LNCAP (cell line): ENCODE results near the gene CHCHD3.

Experiments
- TF ChIP-seq, protein P1 (sequence below): fragments of 450-650 bp; IDR thresholded peaks from 2 replicates; pipeline ENCODE4 v1.5.1; 2017; ENCODE audit warnings: mild to moderate bottlenecking

The CHCHD3 gene

DNA sequence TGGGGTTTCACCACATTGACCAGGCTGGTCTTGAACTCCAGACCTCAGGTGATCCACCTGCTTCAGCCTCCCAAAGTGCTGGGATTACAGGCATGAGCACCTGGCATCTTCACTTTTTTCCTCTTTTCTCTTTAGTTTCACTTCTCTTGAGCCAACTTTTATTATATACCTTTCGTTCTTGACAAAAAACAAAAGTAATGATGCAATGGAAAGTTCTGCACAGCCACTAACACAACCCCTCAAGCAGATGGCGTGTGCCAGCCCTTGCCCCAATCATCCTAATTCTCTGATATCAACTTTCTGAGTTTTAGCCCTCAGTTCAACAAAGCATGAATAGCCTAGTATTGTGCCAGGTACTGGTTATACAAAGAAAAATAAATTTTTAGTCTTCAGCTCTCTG, 223.6 kb downstream of the CHCHD3 start:
- TF ChIP-seq, protein P1, sequence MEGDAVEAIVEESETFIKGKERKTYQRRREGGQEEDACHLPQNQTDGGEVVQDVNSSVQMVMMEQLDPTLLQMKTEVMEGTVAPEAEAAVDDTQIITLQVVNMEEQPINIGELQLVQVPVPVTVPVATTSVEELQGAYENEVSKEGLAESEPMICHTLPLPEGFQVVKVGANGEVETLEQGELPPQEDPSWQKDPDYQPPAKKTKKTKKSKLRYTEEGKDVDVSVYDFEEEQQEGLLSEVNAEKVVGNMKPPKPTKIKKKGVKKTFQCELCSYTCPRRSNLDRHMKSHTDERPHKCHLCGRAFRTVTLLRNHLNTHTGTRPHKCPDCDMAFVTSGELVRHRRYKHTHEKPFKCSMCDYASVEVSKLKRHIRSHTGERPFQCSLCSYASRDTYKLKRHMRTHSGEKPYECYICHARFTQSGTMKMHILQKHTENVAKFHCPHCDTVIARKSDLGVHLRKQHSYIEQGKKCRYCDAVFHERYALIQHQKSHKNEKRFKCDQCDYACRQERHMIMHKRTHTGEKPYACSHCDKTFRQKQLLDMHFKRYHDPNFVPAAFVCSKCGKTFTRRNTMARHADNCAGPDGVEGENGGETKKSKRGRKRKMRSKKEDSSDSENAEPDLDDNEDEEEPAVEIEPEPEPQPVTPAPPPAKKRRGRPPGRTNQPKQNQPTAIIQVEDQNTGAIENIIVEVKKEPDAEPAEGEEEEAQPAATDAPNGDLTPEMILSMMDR, result no peak

GRCh38 chr7:132857703-132858102, 224.2 kb downstream of the CHCHD3 start:
- TF ChIP-seq, protein P1, result no peak

DNA sequence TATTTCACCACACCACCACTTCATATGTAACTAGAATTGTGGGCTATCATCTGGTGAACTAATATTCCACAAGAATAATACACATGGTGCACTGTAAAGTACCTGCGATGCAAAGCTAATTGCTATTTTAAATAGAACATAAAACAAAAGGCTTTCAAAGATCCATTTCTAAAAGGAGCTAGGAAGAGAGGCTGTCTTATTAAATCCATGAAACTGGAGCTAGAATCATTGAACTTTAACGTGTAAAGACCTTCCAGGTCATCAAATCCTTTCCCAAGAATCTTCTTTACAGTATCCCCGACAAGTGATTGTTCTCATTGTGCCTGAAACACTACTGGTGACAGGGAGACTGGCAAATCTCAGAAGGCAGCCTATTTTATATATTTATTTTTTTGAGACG, 224.9 kb downstream of the CHCHD3 start:
- TF ChIP-seq, protein P1, result no peak

GRCh38 chr7:132856416-132856815, 225.5 kb downstream of the CHCHD3 start:
- TF ChIP-seq, protein P1, result no peak

GRCh38 chr7:132855901-132856300, 226.0 kb downstream of the CHCHD3 start:
- TF ChIP-seq, protein P1, result no peak

GRCh38 chr7:132854238-132854637, 227.7 kb downstream of the CHCHD3 start:
- TF ChIP-seq, protein P1, result no peak

DNA sequence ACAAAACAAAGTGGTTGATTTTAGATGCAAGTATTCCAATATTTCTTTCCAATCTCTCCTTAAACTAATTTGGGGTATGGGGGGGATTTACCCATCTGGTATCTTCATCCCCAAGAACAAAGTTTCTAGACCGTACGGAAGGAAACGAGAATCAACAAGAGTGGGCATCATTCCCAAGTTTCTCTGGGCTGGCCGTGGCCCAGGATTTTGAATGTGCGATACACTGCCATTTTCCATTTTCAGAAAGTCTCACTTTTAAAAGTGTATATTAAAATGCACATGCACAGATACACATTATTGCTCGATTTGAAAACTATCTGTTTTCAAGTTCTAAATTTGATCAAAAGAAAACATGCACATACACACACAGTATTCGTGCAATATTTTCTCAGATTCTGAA, 234.5 kb downstream of the CHCHD3 start:
- TF ChIP-seq, protein P1, result no peak

- TF ChIP-seq, protein P1, result no peak
Measured at GRCh38 chr7:132846086-132846485, 235.8 kb downstream of the CHCHD3 start.
